GM21390 (cell line): ENCODE results near the gene S100A12.
"Not testable (repeated sequence)": the region's sequence is repeated elsewhere in the genome, so short reads cannot be mapped to it uniquely, and the experiment has no call there.

ENCODE experiments used
- ATAC-seq: cut with Tn5 transposase; IDR thresholded peaks from one replicate; pipeline ENCODE4 v1.9.1; 2021; ENCODE audit not compliant: unreplicated experiment

Gene S100A12

DNA sequence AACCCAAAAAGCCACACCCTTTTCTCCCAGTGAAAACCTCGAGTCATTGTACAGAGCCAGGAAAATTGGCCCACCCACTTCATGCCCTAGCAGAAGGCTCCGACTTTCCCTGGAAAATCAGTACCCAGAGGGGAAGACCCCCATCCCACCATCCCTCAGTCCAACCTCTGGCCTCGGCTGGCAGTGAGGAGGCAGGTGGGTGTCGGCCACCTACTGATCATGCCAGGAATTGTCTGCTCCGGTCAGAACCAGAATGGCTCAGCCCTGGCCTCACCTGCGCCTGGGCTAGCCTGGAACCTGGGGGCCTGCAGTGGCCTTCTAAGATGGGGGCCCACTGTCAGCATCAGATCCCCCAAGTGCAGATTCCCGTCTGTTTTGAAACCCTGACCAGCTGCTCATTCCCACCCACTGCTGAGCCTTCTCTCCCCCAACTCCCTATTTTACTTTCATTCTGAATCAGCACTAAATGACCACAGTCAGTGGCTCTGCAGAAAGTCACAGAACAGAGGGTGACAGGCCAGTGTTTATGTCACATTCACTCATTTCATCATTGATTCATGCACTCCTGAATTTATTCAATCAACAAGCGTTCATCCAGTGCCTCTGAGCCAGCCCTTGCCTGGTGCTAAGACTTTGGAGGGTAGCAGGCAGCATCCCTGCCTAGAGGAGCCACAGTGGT, 20.8 kb downstream of the S100A12 start:
- no peak for ATAC-seq

DNA sequence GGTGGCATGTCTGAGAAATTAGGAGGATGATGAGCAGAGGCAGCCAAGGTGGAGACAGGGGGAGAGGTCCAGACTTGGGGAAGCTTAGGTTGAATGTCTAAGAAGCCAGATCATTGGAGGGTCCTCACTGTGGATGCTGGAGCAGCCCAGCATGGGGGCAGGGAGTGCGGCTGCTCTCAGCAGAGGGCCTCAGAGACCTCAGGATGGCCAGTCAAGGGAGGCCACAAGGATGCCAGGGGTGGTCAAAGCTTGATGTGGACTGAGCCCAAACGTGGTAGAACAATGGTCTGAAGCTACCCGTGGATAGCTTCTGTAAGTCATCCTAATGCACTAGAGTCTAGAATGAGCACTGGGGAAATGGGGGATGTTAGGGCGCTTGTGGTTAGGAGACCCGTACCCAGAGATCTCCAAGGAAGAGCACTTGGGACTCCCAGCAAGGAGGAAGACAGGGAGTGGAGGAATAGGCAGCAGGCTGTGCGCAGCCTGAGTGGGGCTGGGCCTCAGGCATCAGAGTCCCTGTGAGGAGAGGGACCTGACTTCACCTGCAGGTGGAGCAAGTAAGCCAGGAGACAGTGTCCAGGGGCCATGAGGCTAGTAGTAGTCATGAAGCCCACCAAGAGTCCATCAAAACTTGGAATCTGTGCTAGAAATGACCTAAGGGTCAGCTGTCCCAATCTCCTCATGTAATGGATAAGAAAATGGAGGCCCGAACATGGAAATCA, 22.0 kb downstream of the S100A12 start:
- no peak for ATAC-seq

DNA sequence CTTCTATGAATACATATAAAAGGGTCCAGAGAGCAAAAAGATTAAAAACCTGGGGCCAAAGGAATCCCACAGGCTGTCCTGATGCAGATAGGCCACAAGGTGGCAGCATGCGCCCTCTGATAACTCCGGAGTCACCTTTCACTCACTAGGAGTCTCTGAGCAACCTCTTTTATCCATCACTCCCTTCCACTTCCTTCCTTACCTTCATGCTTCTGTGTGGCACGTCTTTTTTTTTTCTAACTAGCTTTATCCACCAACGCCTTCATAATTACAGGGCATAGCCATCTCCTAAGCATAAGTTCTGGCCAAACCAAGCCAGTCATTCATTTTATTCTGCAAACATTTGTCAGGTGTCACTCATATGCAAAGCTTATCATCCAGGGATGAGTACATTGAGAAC, 22.9 kb downstream of the S100A12 start:
- ATAC-seq, result no peak

DNA sequence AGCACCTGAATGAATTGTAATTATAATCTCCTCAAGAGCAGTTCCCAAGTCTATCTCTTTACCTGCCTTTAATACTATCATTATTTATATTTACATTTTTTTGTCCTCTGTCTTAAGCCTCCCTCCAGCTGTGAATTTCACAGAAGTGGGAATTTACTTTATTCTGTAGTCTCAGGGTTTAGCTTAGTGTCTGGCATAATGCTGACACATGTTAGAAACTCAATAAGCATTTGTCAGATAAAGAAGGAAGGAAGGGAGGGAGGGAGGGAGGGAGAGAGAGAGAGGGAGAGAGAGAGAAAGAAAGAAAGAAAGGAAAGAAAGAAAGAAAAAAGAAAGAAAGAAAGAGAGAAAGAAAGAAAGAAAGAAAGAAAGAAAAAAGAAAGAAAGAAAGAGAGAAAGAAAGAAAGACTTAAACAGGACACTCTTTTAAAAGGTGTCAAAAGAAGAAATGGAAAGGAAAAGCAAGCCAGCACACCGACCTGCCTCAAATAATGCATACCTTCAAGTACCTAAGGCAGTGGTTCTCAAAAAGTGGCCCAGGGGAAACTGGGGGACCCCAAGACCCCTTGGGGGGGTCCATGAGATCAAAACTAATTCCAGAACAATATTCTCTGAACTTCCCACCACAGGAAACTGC, 25.0 kb downstream of the S100A12 start:
- ATAC-seq, result no peak

DNA sequence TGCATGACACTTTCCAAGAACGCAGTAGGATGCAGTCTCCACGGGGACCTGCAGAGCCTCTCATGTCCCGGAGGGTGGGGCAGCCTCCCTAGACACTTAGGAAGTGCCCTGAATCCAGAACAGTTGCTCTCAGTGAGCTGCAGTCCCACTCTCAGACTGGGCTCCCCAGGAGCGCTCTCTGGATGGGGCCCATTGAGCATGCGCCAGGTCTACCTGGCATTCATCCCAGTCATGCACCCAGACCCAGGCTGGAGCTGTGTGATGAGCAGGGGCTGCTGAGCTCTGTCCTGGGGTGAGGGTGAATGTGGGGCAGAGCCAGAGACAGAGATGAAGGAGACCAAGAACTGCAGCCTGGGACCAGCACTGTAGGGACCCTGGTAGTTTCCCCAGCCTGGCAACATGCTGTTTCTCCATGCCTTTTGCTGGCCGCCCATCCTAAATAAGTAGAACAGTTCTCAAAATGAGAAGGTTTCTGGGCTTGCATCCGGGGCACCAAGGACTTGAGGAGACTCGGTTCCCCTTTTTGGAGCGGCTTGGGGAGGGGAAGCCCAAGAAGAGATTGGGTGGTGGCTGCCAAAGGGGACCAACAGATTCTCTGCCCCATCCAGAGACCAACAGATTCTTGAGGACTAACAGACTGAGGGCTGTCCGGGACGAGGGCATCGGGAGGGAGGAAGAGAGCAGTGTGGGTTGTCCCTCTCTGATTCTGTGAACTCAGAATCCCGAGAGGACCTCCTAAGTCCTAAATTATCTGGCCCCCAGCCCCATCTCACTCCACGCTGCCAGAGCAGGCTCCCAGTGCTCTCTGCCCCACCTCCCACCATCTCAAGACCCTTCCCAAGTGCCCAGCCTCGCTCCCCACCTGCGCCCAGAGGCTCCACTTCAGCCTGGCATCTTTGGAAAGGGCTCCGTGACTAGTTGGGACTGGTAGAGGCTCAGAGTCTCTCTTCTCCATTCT, 25.8 kb downstream of the S100A12 start:
- no peak for ATAC-seq

DNA sequence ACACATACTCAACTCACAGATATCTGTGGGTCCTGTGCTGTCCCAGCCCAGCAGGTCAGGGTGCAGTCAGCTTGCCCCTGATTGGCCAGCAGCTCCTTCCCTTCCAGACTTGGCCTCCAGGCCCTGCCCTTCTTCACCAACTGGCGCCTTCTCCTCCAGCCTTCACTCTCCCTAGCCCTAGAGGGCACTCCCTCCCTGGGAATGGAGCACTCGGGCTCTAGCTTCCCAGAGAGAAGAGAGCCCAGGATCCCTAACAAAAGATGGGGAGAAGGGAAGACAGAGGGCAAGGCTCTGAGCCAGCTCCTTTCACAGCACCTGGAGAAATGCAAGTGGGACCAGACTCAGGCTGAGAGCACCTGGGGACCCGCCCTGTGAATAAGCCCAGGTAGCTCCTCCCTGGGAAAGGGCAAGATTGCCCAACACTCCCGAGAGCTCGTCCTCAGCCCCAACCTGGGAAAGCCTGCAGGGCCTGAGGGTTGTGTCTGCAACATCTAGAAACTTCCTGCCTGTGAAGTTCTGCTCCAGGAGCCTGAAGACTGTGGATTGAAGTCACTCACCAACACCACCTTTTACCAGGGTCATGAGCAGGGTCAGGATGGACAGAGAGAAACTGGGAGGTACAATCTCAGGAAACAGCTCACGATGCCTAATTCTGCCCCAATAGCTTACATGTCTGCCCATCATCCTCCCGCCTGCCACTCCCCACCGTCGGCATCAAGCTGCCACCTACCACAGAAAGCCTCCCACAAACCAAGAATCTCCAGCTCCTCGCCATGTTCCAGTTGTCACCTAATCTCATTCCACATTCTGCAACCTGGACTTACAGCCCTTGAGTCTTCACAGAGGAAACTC, 26.7 kb downstream of the S100A12 start, which contains the start of gene PGLYRP4:
PGLYRP4 (minus strand) TSS at position 331 of the 852 bp plus-strand sequence. CDS start 909 bp downstream, outside the sequence.
- no peak for ATAC-seq

DNA sequence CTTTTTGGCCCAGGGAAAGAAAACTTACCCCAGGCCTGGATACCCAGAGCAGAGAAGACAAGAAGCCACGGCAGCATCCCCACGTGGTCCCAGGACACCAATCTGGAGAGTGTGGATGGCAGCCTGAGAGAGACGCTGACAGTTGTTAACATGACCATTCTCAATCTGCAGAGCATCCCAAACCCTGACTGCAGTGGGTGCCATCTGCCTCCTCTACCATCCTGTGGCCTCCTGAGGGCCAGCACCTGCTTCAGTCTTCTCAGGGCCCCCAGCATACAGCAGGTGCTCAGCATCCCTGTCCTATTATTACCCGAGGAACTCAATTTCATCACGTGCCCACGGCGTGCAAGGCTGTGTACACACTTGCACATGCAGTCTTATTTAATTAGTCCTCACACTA, 27.6 kb downstream of the S100A12 start:
- no peak for ATAC-seq

DNA sequence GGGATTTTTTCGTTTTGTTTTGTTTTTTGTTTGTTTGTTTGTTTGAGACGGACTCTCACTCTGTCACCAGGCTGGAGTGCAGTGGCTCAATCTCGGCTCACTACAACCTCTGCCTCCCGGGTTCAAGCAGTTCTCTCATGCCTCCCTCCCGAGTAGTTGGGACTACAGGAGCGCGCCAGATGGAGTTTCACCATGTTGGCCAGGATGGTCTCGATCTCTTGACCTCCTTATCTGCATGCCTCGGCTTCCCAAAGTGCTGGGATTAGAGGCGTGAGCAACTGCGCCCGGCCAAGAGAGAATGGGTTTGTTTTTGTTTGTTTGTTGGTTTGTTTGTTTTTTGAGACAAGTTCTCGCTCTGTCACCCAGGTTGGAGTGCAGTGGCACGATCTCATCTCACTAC, 28.4 kb downstream of the S100A12 start:
- not testable (repeated sequence) for ATAC-seq

DNA sequence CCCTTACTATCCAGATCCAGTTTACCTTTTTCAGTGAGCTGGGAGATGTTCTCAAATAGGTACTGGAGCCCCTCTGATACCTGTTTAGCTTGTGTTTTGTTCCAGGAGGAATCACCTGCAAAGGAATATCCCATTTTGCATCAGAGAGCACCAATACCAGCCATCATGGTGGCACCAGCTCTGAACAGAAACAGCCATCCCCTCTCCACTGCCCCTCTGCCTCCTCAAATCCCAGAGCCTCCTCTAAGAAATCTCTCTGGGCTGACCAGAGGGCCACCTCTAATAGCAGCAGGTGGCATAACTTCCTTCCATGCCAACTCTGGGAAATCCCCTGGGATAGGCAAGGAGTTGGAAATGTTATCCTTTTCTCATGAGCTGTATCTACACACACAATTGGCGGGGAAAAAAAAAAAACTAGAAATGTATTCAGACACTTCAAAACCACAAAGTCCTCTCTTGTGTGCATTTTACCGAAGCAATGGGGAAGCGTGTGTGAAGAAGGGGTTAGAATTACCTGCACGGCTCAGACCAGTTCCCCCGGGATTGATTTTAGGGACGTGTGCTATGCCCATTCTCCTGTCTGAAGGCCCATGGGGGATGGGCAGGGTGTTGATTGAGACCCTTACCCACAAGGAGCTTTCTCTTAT, 29.2 kb downstream of the S100A12 start:
- ATAC-seq, result no peak

DNA sequence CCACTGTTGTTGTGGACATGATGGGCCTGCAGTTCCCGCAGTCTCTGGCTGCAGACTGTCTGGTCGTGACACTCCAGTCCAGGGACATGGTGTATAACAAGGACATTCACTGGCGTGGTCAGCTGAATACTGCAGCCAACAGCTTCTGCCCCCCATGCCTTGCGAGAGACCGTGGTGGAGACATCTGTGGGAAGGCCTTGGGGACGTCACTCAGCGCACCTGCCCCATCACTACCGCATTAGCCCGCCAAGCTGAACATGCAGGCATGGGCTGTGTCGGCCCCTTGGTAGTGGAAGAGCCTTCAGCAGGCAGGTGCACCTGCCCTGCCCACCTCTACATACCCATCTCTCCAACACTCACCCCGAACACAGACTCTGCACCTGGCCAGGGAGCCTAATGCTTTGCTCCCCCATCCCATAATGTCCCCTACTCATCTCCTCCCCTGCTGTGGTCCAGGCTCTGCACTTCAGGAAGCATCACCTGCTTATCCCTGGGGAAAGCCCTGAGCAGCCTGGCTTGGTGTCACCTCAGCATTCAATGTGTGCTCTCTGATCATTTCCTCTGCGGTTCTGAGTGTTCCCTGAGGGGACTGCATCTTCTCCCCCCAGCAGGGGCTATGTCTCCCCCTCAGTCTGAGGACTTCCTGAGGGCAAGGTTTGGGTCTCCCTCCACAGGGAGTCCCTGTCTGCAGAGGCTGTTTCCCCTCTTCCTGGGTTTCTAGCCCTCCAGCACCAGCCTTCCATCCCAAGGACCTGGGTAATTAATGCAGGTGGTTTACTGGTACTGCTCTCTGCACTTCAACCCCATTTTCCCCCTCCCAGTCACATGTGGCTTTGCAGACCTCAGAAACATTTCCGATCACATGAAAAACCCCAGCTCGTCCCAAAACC, 30.0 kb downstream of the S100A12 start:
- ATAC-seq, result peak; percentile 46

DNA sequence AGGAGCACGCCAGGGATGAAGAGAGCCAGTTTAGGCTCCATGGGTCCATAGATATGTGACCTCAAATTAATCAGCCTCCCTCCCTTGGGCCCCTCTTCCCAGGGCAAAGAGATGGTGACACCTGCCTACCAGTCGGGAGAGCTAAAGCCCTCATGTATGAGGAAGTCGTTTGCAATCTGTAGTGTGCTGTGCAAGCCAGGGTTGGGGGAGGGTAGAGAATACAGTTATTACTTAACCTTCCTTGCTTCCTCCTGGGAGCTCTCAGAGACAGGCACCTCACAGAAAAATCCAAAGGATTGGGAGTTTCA, 30.7 kb downstream of the S100A12 start:
- ATAC-seq, result no peak

DNA sequence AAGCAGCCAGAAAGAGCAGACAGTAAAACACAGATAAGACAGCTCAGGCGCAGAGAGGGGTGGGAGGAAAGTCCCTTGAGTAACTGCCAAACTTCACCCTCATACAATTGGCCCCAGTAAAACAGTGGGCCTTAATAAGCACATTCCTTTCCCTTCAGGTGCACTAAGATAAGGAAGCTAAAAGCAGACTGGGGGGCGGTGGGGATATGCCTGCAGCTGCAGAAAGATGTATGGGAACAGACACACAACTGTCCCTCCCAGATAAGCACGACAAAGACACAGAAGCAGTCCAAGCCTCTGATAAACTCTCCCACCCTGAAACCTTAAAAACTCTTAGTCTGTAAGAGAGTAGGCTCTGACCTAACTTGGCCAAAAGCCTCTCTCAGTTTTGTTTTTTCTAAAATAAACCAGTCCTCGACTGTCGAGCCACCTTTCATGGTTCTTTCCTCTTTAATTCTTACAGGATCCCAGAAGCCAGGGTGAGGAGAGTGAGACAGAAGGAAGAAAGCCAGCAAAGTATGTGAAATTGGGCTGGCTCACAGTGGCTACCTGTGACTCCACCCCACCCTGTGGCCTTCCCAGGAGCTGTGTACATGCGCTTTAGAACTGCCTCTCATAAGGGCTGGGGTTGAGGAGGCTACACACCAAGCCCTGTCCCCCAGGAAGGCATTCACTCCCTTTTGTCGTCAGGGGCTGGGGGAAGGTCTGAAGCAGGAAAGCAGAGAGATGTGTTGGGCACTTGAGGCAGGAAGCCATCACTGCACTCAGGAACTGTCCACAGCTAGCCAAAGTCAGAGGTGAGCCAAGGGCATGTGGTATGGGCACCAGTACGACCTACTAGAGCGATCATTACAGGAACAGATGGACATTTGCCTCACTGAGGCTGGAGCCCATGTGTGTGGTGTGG, 31.4 kb downstream of the S100A12 start:
- ATAC-seq, result no peak

DNA sequence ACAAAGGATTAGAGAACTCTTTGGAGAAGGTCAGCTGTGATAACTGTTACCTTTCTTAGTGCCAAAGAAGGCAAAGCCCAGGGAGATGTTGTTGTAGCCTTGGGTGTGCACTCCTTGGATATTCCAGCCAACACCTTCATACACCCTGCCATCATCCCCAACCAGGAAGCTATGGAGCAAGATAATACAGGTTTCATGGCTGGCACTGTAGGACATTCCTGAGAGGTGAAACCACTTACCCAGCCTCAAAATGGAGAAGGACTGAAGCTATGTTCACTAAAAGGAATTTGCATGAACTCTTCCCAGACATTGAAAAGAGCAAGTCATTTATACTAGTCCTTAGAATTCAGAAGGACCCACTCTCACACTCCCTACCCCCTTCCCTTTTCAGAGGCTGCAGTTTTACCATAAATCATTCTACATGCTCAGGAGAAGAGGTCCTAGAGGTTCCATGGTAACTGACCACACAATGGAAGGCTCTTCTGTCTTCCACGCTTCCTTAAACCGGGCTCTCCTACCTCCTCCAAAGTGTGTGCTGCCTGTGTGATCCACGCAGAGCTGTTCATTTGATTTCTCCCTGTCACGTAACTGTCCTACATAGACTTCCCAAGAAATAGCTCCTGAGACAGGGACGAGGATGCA, 32.3 kb downstream of the S100A12 start:
- no peak for ATAC-seq

DNA sequence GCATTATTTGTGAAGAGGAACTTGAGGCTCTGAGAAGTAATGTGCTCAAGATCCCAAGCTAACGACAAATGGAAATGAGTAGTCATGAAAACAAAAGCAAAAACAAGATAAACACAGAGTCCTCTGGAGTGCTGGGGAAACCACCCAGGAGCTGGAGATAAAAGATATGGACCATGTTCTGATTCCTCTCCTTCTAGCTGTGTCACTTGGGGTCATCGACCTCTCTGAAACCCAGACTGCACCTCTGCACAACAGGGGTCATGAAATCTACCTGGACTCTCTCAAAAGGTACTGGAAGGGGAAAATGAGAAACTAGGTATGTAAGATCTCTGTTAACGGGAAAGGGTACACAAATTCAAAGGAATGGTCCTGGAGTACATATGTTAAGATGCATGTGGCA, 33.2 kb downstream of the S100A12 start:
- ATAC-seq, result no peak

DNA sequence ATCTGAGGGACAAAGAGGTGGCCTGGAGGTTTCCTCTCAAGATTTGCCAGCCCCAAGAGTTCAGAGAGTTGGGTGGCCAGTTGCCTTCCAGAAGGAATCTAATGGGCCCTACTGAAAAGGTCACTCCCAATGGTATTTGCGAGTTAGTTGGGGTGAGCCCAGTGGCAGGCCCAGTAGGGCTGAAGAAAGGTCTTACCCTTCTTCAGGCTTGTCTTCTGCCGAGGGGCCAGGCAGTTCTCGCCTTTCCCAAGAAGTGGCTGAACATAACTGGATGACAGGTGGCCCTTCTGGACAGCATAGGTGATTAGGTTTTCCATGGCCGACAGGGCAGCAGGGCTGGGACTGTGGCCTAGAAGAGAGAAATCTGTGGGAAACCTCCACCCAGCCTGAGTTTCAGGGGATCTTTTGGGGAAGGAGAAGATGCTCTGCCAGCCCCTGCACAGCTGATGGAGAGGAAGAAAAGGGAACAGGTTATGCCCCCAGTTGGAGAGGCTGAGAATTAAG, 33.9 kb downstream of the S100A12 start:
- ATAC-seq, result no peak

DNA sequence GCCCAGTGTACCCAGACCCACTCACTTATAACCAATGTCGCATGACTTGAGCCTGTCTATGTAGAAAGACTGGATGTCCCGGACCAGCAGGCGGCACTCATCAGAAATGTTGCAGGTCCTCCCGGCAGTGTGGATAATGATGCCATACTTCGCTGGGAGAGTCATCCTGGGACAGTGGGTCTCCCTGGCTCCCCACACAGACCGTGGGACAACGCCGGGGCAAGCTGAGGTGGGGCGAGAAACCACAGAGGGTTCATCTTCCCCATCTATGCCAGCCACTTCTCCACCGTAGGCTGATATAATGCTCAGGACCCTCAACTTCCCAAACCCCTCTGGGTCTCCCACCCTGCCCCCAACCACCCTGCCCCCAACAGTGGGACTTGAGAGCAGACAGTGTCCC, 35.1 kb downstream of the S100A12 start:
- ATAC-seq, result no peak

DNA sequence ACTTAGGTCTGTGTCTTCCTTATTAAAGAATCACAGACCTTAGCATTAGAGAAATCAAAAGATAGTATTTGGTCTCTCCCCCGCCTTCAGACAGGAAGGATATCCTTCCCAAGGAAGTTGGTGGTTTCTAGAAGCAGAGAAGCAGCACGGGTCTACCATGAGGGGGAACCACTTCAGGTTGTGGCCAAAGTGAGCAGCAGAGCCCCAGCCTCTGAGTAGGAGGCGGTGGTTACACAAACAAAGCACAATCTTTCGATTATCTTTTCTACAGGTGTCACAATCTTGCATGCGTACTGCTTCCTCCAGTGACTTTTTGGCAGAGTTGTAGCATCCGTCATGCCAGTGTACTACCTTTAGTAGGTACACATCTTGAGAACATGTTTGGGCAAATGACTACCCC, 35.6 kb downstream of the S100A12 start:
- no peak for ATAC-seq
